AG04449 (cell line): ENCODE data around the gene PMF1.

Source experiments
- CTCF ChIA-PET: fragments of 350-600 bp; formaldehyde crosslinking; extraction: SDS; loops from one replicate; lab custom pipeline; 2021; ENCODE audit warnings: antibody characterized with exemption; lab: Yijun Ruan, JAX
- POLR2A ChIA-PET: fragments of 400-600, 350-600 bp; formaldehyde crosslinking; extraction: SDS; loops from one replicate; lab custom pipeline; 2020; ENCODE audit warnings: antibody characterized with exemption, inconsistent platforms; lab: Yijun Ruan, JAX
- DNase-seq: peaks from one replicate; pipeline ENCODE4 v3.0.0-alpha.2; 2010; ENCODE audit warnings: low read depth, low spot score
- H3K4me3 ChIP-seq: 2 replicates; pipeline ENCODE4 v1.5.1; 2011; ENCODE audit warnings: low read depth, mild to moderate bottlenecking, control low read depth, low read length
- CTCF ChIP-seq: IDR thresholded peaks from one replicate; pipeline ENCODE4 v1.5.1; 2011; ENCODE audit warnings: mild to moderate bottlenecking, moderate library complexity, low read length, control low read depth, inconsistent platforms; ENCODE audit not compliant: insufficient read depth; ENCODE audit errors: missing control alignments

PMF1 gene

GRCh38 chr1:156260896-156261295, 48.1 kb downstream of the PMF1 start:
- ChIA-PET POLR2A (interaction anchor here (1.1 to 1.4 kb wide), 2 partner anchors 10 to 18 kb away, joined by 3 read pairs; no protein-coding TSS in a partner anchor), CTCF (interaction anchor here (1.0 to 2.9 kb wide), 5 partner anchors 11 to 171 kb away, joined by 3 to 9 read pairs (median 3); no protein-coding TSS in a partner anchor)
- DNase-seq: no peak
- H3K4me3 ChIP-seq: no peak overlapping the region
- no peak for TF ChIP-seq CTCF

- no peak for TF ChIP-seq CTCF
- CTCF ChIA-PET: interaction anchor here (1.0 to 2.9 kb wide), 7 partner anchors 9 to 172 kb away, joined by 3 to 9 read pairs (median 6); no protein-coding TSS in a partner anchor
- POLR2A ChIA-PET: interaction anchor here (1.0 kb wide), 1 partner anchor 17 kb away, joined by 3 read pairs; no protein-coding TSS in a partner anchor
- peak; percentile 46 for DNase-seq
- H3K4me3 ChIP-seq: no peak overlapping the region
Observed at GRCh38 chr1:156262461-156263287, 49.9 kb downstream of the PMF1 start.

GRCh38 chr1:156263288-156263655, 50.5 kb downstream of the PMF1 start:
- TF ChIP-seq CTCF: no peak
- H3K4me3 ChIP-seq: no peak overlapping the region
- POLR2A ChIA-PET: interaction anchor here (1.0 kb wide), 1 partner anchor 17 kb away, joined by 3 read pairs; no protein-coding TSS in a partner anchor
- no peak for DNase-seq
- CTCF ChIA-PET: interaction anchor here (1.0 to 2.9 kb wide), 7 partner anchors 8 to 173 kb away, joined by 3 to 9 read pairs (median 4); partner anchors contain the start of gene SMG5

GRCh38 chr1:156266051-156266450, 53.2 kb downstream of the PMF1 start:
- DNase-seq: no peak
- CTCF ChIA-PET: no interaction called here
- TF ChIP-seq CTCF: no peak
- POLR2A ChIA-PET: no interaction called here
- H3K4me3 ChIP-seq: no peak overlapping the region

- POLR2A ChIA-PET: interaction anchor here (0.9 kb wide), 1 partner anchor 14 kb away, joined by 3 read pairs; the partner anchor contains the start of gene SMG5
- CTCF ChIA-PET: no interaction called here
- no peak for DNase-seq
- no peak for TF ChIP-seq CTCF
- H3K4me3 ChIP-seq: no peak overlapping the region
Observed at GRCh38 chr1:156268336-156268735, 55.5 kb downstream of the PMF1 start.

- CTCF ChIA-PET: interaction anchor here (0.8 kb wide), 1 partner anchor 9 kb away, joined by 3 read pairs; no protein-coding TSS in a partner anchor
- POLR2A ChIA-PET: no interaction called here
- H3K4me3 ChIP-seq: no peak overlapping the region
- TF ChIP-seq CTCF: no peak
- no peak for DNase-seq
Observed at GRCh38 chr1:156270314-156270713, 57.5 kb downstream of the PMF1 start.
